Thyroid gland (tissue), 4 donors: ENCODE data around the gene CLN6. TPM values are rescaled to one million over a fixed set of nuclear protein-coding genes. Genes with fewer than 3 reads are reported as not detected.

Experiments
- DNase-seq, 2 donors: peaks; one replicate each; pipeline ENCODE4 v3.0.0-alpha.2; 2019
- H3K27ac ChIP-seq, 3 donors: fragments of 200-600 bp; sonication (generic); 1 replicate in 2 of 3; 2 replicates in 1 of 3; pipeline ENCODE4 v1.5.1; 2016 to 2019; ENCODE audit warnings: mild to moderate bottlenecking in 1 of 3, moderate library complexity in 1 of 3
- H3K27me3 ChIP-seq: fragments of 200-600 bp; sonication (generic); one replicate; pipeline ENCODE4 v1.5.1; 2019
- H3K36me3 ChIP-seq, 2 donors: fragments of 200-600 bp; sonication (generic); one replicate each; pipeline ENCODE4 v1.5.1; 2016 to 2019
- H3K4me1 ChIP-seq, 2 donors: fragments of 200-600 bp; sonication (generic); one replicate each; pipeline ENCODE4 v1.5.1; 2017 to 2019
- H3K4me3 ChIP-seq, 3 donors: fragments of 200-600 bp; sonication (generic); replicated peaks in 1 of 3; 1 replicate in 2 of 3; 2 replicates in 1 of 3; pipeline ENCODE4 v1.5.1; 2016; ENCODE audit warnings: mild to moderate bottlenecking in 1 of 3
- H3K9me3 ChIP-seq: fragments of 200-600 bp; sonication (generic); one replicate; pipeline ENCODE4 v1.5.1; 2017
- CTCF ChIP-seq, 6 experiments: fragments of 200-600 bp in 3 of 6; fragments of 450-650 bp in 3 of 6; sonication (generic) in 3 of 6; IDR thresholded peaks; one replicate each; pipeline ENCODE4 v1.5.1; 2016 to 2019; ENCODE audit warnings: antibody characterized with exemption in 6 of 6, mild to moderate bottlenecking in 2 of 6, inconsistent platforms in 1 of 6, moderate library complexity in 1 of 6
- POLR2A ChIP-seq, 2 donors: fragments of 450-650 bp; IDR thresholded peaks; one replicate each; pipeline ENCODE4 v1.6.1; 2017; ENCODE audit warnings: antibody characterized with exemption in 2 of 2, mild to moderate bottlenecking in 2 of 2, moderate library complexity in 1 of 2
- WGBS, 2 donors: methylation state at CpG; one replicate each; pipeline ENCODE4 v1.1.5; 2017; 5-methylcytosine and 5-hydroxymethylcytosine counted together
- intact Hi-C: fragments of 100-400 bp; cut with DNase I; formaldehyde crosslinking; loops from one replicate; pipeline ENCODE4 v1.15.1; 2023
- total RNA-seq, 4 donors: library from RNA; depleted of rRNA; stranded (reverse); fragments of >200 nt; gene quantifications; one replicate each; pipeline ENCODE4 v1.2.3, GENCODE V29; 2016

The CLN6 gene
- total RNA-seq, result 10 to 100 TPM; 24.8 to 34.3 (median 32.4) TPM

- peak; percentile 79 to 83 for DNase-seq
- H3K4me1 ChIP-seq, result peaks cover 13 to 19% of the 10 kb centered on the region in 2 donors
- no peaks in the 10 kb centered on the region for H3K9me3 ChIP-seq
- intact Hi-C loops, result no loop called here
- H3K4me3 ChIP-seq, result peak within 1 kb of the TSS; percentile 70 to 92 (median 78)
- H3K27ac ChIP-seq, result peak within 1 kb of the TSS; percentile 66 to 78 (median 75)
- no peaks in the 10 kb centered on the region for H3K27me3 ChIP-seq
- no peaks in the 10 kb centered on the region for H3K36me3 ChIP-seq
- WGBS, 2 donors, result 0 to 1% methylated on average over 23 to 35 of the region's 82 CpGs
- TF ChIP-seq POLR2A (IDR thresholded peaks at IDR 0.05), result peak in 1 of 2 donors; percentile 66
- no peak for TF ChIP-seq CTCF (IDR thresholded peaks at IDR 0.05)
Observed at GRCh38 chr15:68229386-68230156, at the start of gene CLN6. Gene CLN6 (minus strand): TSS chr15:68229728. CDS start chr15:68229584, 144 bp downstream.

DNA sequence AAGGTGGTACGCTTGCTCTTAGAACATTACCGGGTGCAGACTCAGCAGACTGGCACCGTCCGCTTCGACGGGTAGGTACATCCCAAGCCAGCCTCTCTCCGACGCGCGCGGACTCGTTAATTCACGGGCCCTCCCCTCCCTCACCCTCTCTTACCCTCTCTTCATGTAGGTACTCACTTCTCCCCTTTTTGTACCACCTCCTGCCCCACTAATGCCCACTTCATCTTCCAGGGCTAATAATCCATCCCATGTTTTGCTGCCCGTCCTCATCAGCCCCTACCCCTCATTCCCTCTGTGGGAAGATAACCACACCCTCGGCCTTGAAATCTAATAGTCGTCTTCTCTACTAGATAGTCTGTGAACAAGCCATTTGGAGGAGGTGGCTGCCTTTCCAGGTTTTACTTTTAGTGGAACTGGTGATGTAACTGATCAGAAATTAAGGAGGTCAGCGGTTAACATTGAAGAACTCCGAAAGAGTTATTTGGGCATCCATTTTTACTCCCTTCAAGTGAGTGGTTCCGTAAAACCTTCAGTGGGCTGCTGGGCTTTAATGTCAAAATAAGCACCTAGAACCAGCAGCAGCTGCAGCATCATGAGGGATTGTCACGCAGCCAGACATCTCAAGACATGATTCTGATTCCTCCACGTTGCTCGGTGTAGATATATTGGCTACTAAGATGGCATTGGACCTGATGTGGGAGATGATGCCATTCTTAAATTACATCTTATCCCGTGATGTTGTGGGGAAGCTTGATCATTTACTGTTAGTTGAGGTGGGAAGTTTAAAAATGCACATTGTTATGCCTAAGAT is 49.3 kb upstream of the CLN6 start:
- Histone ChIP-seq H3K4me3 (peak overlapping the region; percentile 67 to 92 (median 76)), H3K27me3 (no peaks in the 10 kb centered on the region), H3K36me3 (no peaks in the 10 kb centered on the region), H3K27ac (peak overlapping the region; percentile 98 to 99 (median 99)), H3K4me1 (peaks cover 37 to 41% of the 10 kb centered on the region in 2 donors), H3K9me3 (no peaks in the 10 kb centered on the region)
- no peak for DNase-seq
- intact Hi-C loops, result no loop called here
- no peak for TF ChIP-seq CTCF (IDR thresholded peaks at IDR 0.05)
- no peak for TF ChIP-seq POLR2A (IDR thresholded peaks at IDR 0.05)
- 2 to 3% methylated on average over 23 of the region's 23 CpGs for WGBS, 2 donors

DNA sequence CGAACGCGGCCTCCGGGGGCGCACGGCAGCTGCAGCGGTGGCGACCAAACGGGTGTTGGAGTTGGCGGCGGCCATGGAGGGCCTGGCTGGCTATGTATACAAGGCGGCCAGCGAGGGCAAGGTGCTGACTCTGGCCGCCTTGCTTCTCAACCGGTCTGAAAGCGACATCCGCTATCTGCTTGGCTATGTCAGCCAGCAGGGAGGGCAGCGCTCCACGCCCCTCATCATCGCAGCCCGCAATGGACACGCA is 48.7 kb upstream of the CLN6 start:
- no peaks in the 10 kb centered on the region for H3K9me3 ChIP-seq
- 0% methylated on average over 1 to 5 of the region's 22 CpGs for WGBS, 2 donors
- no peaks in the 10 kb centered on the region for H3K36me3 ChIP-seq
- intact Hi-C loops, result no loop called here
- DNase-seq, result peak; percentile 63 to 66
- H3K4me1 ChIP-seq, result peaks cover 37 to 41% of the 10 kb centered on the region in 2 donors
- H3K27me3 ChIP-seq, result no peaks in the 10 kb centered on the region
- peak overlapping the region; percentile 98 to 99 (median 99) for H3K27ac ChIP-seq
- TF ChIP-seq CTCF (IDR thresholded peaks at IDR 0.05), result peak in 1 of 6 experiments; percentile 47
- no peak for TF ChIP-seq POLR2A (IDR thresholded peaks at IDR 0.05)
- peak overlapping the region; percentile 67 to 92 (median 76) for H3K4me3 ChIP-seq

DNA sequence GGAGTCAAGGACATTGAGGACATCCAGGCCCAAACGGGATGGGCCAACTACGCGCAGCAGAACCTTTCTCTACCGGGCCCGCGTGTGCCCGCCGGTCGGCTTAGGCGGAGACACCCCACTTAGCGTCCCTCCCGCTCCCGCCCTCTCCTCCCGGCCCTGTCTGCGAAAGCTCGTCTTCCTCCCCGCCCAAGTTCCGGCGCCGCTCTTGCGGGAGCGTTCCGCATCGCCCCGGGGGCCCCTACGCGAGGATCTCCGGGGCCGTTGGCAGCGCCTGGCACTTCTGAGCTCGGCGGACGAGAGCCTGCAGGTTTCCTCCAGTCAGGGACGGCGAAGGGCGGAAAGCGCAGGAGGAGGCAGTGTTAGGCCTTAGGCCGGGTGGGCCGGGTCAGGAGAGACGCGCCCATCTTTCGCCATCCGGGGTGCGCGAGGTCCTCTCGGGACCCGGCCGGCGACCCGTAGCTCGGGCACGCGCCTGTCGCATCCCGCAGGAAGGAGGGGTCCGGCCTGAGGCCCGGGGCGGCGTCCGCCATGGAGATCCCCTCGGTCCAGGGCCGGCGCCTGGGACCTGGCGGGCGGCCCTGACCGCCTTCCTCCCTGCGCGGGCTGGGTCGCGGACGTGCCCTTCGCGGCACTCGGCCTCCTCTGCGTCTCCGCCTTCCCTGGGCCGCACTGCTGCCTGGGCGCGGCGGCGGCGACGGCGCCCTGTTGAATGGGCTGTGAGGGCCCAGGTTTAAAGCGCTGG is 48.2 kb upstream of the CLN6 start, which contains the start of gene FEM1B:
TSS of gene FEM1B (plus strand) at position 143 of the 742 bp plus-strand sequence. CDS start 673 bp downstream, outside the sequence.
- 0% methylated on average over 19 of the region's 85 CpGs for WGBS, 2 donors

More for the DNA sequence above, 48.2 kb upstream of the CLN6 start, which contains the start of gene FEM1B:
- Histone ChIP-seq H3K27me3 (no peaks in the 10 kb centered on the region), H3K4me1 (peaks cover 35 to 41% of the 10 kb centered on the region in 2 donors), H3K36me3 (no peaks in the 10 kb centered on the region), H3K27ac (peak within 1 kb of the TSS; percentile 98 to 99 (median 99)), H3K9me3 (no peaks in the 10 kb centered on the region), H3K4me3 (peak within 1 kb of the TSS; percentile 67 to 92 (median 76))
- DNase-seq, result peak; percentile 92 to 93
- TF ChIP-seq CTCF (IDR thresholded peaks at IDR 0.05) (peak in 2 of 6 experiments; percentile 25 to 35), POLR2A (IDR thresholded peaks at IDR 0.05) (peak in 1 of 2 donors; percentile 60)
- intact Hi-C loops, result no loop called here
